Calu3 (cell line): ENCODE data around the gene TNNI3K. TPM values are rescaled to one million over a fixed set of nuclear protein-coding genes. Genes with fewer than 3 reads are reported as not detected.

ENCODE experiments used
- BruUV-seq: library from RNA; stranded (reverse); fragments of 400-500 nt; replicated peaks from 2 replicates; lab custom pipeline; 2021; lab: Mats Ljungman, UMichigan
- CTCF ChIA-PET: fragments of 300-600 bp; sonication (Branson Sonifier 250); formaldehyde crosslinking; loops from one replicate; lab custom pipeline; 2022; ENCODE audit warnings: antibody characterized with exemption; lab: Charles Lee
- DNase-seq: peaks from one replicate; pipeline ENCODE4 v3.0.0; 2022
- H3K27ac Mint-ChIP-seq: one replicate; pipeline ENCODE4 v1.8.0; 2022; ENCODE audit warnings: mixed read lengths; ENCODE audit not compliant: unreplicated experiment
- H3K27me3 Mint-ChIP-seq: one replicate; pipeline ENCODE4 v1.8.0; 2022; ENCODE audit warnings: mixed read lengths; ENCODE audit not compliant: unreplicated experiment
- H3K36me3 Mint-ChIP-seq: one replicate; pipeline ENCODE4 v1.8.0; 2022; ENCODE audit warnings: mild to moderate bottlenecking, moderate library complexity, mixed read lengths; ENCODE audit not compliant: insufficient read depth, unreplicated experiment
- H3K4me1 Mint-ChIP-seq: one replicate; pipeline ENCODE4 v1.8.0; 2022; ENCODE audit warnings: mild to moderate bottlenecking, low read depth, mixed read lengths; ENCODE audit not compliant: unreplicated experiment
- H3K4me3 Mint-ChIP-seq: one replicate; pipeline ENCODE4 v1.8.0; 2022; ENCODE audit warnings: mild to moderate bottlenecking, low read depth, moderate library complexity, mixed read lengths; ENCODE audit not compliant: unreplicated experiment
- H3K9me3 Mint-ChIP-seq: one replicate; pipeline ENCODE4 v1.8.0; 2022; ENCODE audit warnings: low read depth, mixed read lengths; ENCODE audit not compliant: unreplicated experiment
- intact Hi-C: fragments of 100-400 bp; cut with micrococcal nuclease; formaldehyde crosslinking; loops from one replicate; pipeline ENCODE4 v1.10.0; 2022; ENCODE audit not compliant: unreplicated experiment
- total RNA-seq: library from RNA; stranded (reverse); gene quantifications from 2 replicates; pipeline ENCODE4 v1.2.3, GENCODE V29; 2022
- TF ChIP-seq, protein P1 (sequence below): fragments of 200-600 bp; IDR thresholded peaks from one replicate; pipeline ENCODE4 v1.8.0; 2022; ENCODE audit warnings: antibody characterized with exemption; ENCODE audit not compliant: unreplicated experiment

TNNI3K gene
- total RNA-seq, 1 experiment from 2014 or later = not detected

DNA sequence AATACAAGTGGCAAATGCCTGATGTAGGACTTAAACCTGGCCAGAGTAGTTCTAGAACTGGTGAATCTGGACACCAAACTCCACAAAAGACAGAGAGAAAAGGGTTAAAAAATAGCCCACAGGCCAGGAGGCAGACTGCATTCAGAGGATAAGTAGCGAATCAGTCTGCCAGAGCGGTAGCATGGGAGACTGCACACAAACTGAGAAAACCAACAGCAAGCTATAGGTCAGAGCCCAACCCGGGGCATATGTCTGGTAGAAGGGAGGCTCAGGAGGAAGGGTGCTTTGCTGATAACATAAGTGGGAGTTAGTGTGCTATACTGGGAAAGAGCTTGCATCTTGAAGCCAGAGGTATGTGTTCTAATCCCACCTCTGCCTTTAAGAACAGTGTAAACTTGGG lies 273.3 kb downstream of the TNNI3K start:
- H3K36me3 Mint-ChIP-seq = no peaks in the 10 kb centered on the region

DNA sequence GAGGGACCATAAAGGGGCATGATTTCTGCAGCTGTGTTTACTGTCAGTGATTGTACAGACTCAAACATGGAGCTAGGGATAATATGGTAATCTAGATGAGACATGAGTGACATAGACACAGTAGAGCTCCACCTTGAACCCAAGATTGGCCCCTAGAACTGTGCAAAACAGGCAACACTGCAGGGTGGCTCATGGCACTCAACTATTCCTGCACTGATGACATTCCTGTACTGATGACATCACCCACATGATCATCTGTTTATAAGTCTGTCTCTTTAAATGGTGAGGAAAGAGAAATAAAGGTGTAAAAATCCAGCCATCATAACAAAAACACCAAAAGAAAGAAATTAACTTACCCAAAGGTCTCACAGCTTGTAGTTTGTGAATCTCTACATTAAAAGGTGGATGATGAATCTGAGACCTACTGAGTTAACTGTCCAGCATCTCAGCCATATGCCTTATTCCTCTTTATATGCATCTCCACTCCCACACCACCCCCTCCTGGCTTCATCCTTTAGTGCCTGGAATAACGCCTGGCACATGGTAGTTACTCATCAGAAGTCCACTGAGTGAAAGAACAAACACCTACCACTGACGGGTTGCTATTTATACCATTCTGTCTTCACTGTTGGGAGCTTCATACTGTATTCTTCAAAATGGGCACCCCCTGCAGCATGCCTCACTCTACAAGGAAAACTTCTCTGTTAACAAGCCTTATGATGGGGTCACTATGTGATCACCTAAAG lies 277.2 kb downstream of the TNNI3K start, which contains the start of gene LRRC53:
Gene LRRC53 (minus strand): TSS at position 442 of the 746 bp plus-strand sequence. CDS start 29,262 bp downstream, outside the sequence.
- no TSS peak for BruUV-seq
- no peaks in the 10 kb centered on the region for H3K9me3 Mint-ChIP-seq

More for the DNA sequence above, 273.3 kb downstream of the TNNI3K start:
- intact Hi-C loops = no loop called here
- no TSS peak for BruUV-seq
- no peaks in the 10 kb centered on the region for H3K4me1 Mint-ChIP-seq
- no peak for DNase-seq
- no peaks in the 10 kb centered on the region for H3K9me3 Mint-ChIP-seq
- CTCF ChIA-PET = no interaction called here
- TF ChIP-seq, protein P1, sequence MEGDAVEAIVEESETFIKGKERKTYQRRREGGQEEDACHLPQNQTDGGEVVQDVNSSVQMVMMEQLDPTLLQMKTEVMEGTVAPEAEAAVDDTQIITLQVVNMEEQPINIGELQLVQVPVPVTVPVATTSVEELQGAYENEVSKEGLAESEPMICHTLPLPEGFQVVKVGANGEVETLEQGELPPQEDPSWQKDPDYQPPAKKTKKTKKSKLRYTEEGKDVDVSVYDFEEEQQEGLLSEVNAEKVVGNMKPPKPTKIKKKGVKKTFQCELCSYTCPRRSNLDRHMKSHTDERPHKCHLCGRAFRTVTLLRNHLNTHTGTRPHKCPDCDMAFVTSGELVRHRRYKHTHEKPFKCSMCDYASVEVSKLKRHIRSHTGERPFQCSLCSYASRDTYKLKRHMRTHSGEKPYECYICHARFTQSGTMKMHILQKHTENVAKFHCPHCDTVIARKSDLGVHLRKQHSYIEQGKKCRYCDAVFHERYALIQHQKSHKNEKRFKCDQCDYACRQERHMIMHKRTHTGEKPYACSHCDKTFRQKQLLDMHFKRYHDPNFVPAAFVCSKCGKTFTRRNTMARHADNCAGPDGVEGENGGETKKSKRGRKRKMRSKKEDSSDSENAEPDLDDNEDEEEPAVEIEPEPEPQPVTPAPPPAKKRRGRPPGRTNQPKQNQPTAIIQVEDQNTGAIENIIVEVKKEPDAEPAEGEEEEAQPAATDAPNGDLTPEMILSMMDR = no peak
- H3K4me3 Mint-ChIP-seq = no peak overlapping the region
- H3K27ac Mint-ChIP-seq = no peak overlapping the region
- H3K27me3 Mint-ChIP-seq = no peaks in the 10 kb centered on the region

DNA sequence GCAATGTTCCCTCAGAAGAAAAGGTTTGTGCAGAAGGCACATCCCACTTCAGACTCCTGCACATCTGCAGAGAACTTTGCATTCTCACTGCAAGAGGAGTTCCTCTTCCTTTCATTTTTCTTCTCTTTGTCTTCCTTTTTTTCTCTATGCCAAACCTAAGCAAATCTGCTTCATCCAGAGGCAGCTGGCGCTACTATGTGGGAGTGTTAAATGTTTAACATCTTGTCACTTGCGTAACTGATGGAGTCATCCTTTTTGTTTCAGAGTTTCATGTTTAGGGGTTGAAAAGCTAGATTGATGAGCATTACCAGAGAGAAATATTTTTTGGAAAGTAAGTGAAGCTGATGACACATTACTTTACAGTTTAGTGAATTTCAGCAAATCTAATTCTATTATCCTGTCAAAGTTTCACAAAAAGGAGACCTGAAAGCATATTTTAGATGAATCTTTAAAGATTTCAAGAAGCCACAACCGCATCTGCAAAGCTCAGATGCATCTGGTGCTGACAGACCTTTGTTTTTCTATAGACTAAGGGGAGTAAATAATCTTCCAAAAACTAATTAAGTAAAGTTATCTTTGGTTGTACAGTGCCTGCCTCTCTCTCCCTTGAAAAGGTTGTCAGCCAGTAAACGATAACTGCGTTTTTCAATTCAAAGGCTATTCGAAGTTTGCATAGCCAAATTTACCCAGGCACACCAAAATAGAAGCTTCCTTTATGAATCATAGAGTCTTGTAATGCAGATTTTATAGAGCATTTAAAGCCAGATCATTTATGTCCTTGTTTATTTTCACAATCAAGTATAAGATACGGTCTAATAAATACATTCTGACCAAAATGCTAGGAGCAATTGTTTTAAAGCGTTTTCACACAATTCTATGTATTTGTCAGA lies 278.5 kb downstream of the TNNI3K start:
- BruUV-seq = no TSS peak
- no peak overlapping the region for H3K4me3 Mint-ChIP-seq

More for the DNA sequence above, 277.2 kb downstream of the TNNI3K start, which contains the start of gene LRRC53:
- no peak for DNase-seq
- H3K27me3 Mint-ChIP-seq = no peaks in the 10 kb centered on the region
- H3K36me3 Mint-ChIP-seq = no peaks in the 10 kb centered on the region
- H3K4me1 Mint-ChIP-seq = no peaks in the 10 kb centered on the region
- no peak within 1 kb of the TSS for H3K27ac Mint-ChIP-seq
- TF ChIP-seq, protein P1 = no peak
- intact Hi-C loops = no loop called here
- CTCF ChIA-PET = no interaction called here
- no peak within 1 kb of the TSS for H3K4me3 Mint-ChIP-seq

DNA sequence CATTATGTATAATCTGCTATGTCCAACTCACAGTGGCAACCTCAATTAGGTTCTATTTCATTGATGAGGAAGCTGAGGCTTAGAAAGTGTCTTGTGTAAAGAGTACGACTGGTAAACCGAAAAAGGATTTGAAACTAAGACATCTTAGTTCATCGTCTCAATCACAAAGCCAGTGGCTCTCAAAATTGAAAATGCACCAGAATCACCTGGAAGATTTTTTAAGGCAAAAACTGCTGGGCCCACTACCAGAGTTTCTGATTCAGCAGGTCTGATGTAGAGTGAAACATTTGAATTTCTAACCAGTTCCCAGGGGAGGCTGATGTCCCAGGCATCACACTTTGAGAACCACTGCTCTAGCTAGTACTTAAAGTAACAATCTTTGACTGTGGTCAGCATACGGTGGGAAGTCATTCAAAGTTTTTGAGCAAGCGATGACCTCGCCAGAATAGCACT lies 282.4 kb downstream of the TNNI3K start:
- H3K4me3 Mint-ChIP-seq = no peak overlapping the region
- H3K9me3 Mint-ChIP-seq = no peaks in the 10 kb centered on the region
- intact Hi-C loops = no loop called here
- no TSS peak for BruUV-seq
- no peaks in the 10 kb centered on the region for H3K4me1 Mint-ChIP-seq
- CTCF ChIA-PET = no interaction called here
- DNase-seq = no peak
- H3K27me3 Mint-ChIP-seq = no peaks in the 10 kb centered on the region
- no peaks in the 10 kb centered on the region for H3K36me3 Mint-ChIP-seq
- TF ChIP-seq, protein P1 = no peak
- no peak overlapping the region for H3K27ac Mint-ChIP-seq

More for the DNA sequence above, 278.5 kb downstream of the TNNI3K start:
- Mint-ChIP-seq H3K27me3 (no peaks in the 10 kb centered on the region), H3K36me3 (no peaks in the 10 kb centered on the region), H3K27ac (no peak overlapping the region), H3K4me1 (no peaks in the 10 kb centered on the region), H3K9me3 (no peaks in the 10 kb centered on the region)
- intact Hi-C loops = no loop called here
- TF ChIP-seq, protein P1 = no peak
- no peak for DNase-seq
- CTCF ChIA-PET = no interaction called here
